Measurements from ENCODE around the gene GNPAT.

DNA sequence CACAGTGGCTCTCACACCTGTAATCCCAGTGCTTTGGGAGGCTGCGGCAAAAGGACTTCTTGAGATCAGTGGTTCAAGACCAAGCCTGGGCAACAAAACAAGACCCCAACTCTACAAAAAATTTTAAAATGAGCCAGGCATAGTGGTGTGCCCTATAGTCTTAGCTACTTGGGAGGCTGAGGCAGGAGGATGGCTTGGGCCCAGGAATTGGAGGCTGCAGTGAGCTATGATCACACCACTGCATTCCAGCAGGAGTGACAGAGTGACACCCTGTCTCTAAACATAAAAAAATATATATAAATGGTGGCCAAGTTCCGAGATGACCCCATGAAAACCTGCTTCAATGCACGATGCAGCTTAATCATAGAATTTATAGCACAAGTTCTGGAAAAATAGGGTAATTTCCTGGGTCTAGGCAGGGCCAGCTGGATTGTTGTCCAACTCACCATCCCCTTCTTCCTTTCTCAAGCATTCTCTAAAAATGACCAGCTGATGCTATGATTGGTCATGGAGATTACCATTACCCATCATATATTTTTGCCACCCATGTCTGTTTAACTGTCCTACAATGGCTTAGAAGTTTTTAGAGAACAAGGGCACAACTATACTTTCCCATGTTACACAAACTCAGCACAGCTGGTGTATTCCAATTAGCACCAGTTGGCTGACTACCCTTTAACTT lies 5.3 kb upstream of the GNPAT start:
- TF ChIP-seq TAF1 (conservative IDR thresholded peaks at IDR 0.05), result no peak
- TF ChIP-seq CTCF (IDR thresholded peaks at IDR 0.05; ENCODE audit: low read depth, low read length, missing input control), result no peak
- TF ChIP-seq RAD21 (IDR thresholded peaks at IDR 0.05), result no peak
- TF ChIP-seq MAX (IDR thresholded peaks at IDR 0.05), result no peak
- TF ChIP-seq, protein P1, sequence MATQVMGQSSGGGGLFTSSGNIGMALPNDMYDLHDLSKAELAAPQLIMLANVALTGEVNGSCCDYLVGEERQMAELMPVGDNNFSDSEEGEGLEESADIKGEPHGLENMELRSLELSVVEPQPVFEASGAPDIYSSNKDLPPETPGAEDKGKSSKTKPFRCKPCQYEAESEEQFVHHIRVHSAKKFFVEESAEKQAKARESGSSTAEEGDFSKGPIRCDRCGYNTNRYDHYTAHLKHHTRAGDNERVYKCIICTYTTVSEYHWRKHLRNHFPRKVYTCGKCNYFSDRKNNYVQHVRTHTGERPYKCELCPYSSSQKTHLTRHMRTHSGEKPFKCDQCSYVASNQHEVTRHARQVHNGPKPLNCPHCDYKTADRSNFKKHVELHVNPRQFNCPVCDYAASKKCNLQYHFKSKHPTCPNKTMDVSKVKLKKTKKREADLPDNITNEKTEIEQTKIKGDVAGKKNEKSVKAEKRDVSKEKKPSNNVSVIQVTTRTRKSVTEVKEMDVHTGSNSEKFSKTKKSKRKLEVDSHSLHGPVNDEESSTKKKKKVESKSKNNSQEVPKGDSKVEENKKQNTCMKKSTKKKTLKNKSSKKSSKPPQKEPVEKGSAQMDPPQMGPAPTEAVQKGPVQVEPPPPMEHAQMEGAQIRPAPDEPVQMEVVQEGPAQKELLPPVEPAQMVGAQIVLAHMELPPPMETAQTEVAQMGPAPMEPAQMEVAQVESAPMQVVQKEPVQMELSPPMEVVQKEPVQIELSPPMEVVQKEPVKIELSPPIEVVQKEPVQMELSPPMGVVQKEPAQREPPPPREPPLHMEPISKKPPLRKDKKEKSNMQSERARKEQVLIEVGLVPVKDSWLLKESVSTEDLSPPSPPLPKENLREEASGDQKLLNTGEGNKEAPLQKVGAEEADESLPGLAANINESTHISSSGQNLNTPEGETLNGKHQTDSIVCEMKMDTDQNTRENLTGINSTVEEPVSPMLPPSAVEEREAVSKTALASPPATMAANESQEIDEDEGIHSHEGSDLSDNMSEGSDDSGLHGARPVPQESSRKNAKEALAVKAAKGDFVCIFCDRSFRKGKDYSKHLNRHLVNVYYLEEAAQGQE (IDR thresholded peaks at IDR 0.05), result no peak
- TF ChIP-seq JUND (IDR thresholded peaks at IDR 0.05), result no peak
- no peak for TF ChIP-seq YY1 (IDR thresholded peaks at IDR 0.05)
